Naive thymus-derived CD4-positive, alpha-beta T cell (primary cell): Measurements from ENCODE around the gene MAPK7. TPM values are rescaled to one million over a fixed set of nuclear protein-coding genes. Genes with fewer than 3 reads are reported as not detected.

Experiments used
- ATAC-seq: fragments of 150-1000 bp; cut with Tn5 transposase; 2 replicates; pipeline ENCODE4 v1.10.0; 2021; ENCODE audit warnings: mild to moderate bottlenecking, moderate library complexity
- CTCF ChIA-PET: fragments of 350-600 bp; sonication (Branson Sonifier 250); formaldehyde crosslinking; loops from one replicate; lab custom pipeline; 2021; ENCODE audit warnings: antibody characterized with exemption; lab: Charles Lee
- POLR2A ChIA-PET: fragments of 350-600 bp; sonication (Branson Sonifier 250); formaldehyde crosslinking; loops from one replicate; lab custom pipeline; 2021; ENCODE audit warnings: antibody characterized with exemption, inconsistent platforms; lab: Charles Lee
- DNase-seq, 9 donors: peaks; one replicate each; pipeline versions ENCODE4 v3.0.0 to v3.0.0-alpha.2; 2020 to 2022; ENCODE audit warnings: mixed read lengths in 1 of 9
- H3K27ac ChIP-seq: one replicate; pipeline ENCODE4 v1.7.0; 2013; ENCODE audit warnings: mild to moderate bottlenecking, low read depth, low read length, moderate library complexity
- H3K27me3 ChIP-seq, 2 donors: one replicate each; pipeline ENCODE4 v1.7.0; 2013; ENCODE audit warnings: low read length in 2 of 2, mild to moderate bottlenecking in 2 of 2, moderate library complexity in 2 of 2; ENCODE audit not compliant: control insufficient read depth in 2 of 2, insufficient read depth in 2 of 2
- H3K36me3 ChIP-seq, 3 experiments: 1 replicate in 2 of 3; 2 replicates in 1 of 3; pipeline ENCODE4 v1.7.0; 2013; ENCODE audit warnings: low read length in 3 of 3, mild to moderate bottlenecking in 3 of 3, moderate library complexity in 1 of 3; ENCODE audit not compliant: insufficient read depth in 3 of 3, control insufficient read depth in 2 of 3
- H3K4me1 ChIP-seq, 2 donors: one replicate each; pipeline ENCODE4 v1.7.0; 2013; ENCODE audit warnings: low read length in 2 of 2, mild to moderate bottlenecking in 2 of 2, moderate library complexity in 1 of 2; ENCODE audit not compliant: control insufficient read depth in 2 of 2, insufficient read depth in 2 of 2
- H3K4me3 ChIP-seq: 2 replicates; pipeline ENCODE4 v1.7.0; 2013; ENCODE audit warnings: mild to moderate bottlenecking, low read length
- H3K9me3 ChIP-seq, 3 experiments: 1 replicate in 2 of 3; 2 replicates in 1 of 3; pipeline ENCODE4 v1.7.0; 2013; ENCODE audit warnings: low read length in 3 of 3; ENCODE audit not compliant: control insufficient read depth in 2 of 3
- H3K27ac Mint-ChIP-seq, 9 donors: one replicate each; pipeline ENCODE4 v1.8.0; 2020 to 2022; ENCODE audit warnings: mixed read lengths in 9 of 9, mild to moderate bottlenecking in 8 of 9, moderate library complexity in 5 of 9, inconsistent platforms in 2 of 9
- H3K27me3 Mint-ChIP-seq, 5 donors: one replicate each; pipeline ENCODE4 v1.8.0; 2021 to 2022; ENCODE audit warnings: mixed read lengths in 5 of 5, mild to moderate bottlenecking in 1 of 5
- H3K36me3 Mint-ChIP-seq, 5 donors: one replicate each; pipeline ENCODE4 v1.8.0; 2020 to 2022; ENCODE audit warnings: mixed read lengths in 5 of 5, mild to moderate bottlenecking in 3 of 5, inconsistent platforms in 1 of 5
- H3K4me1 Mint-ChIP-seq, 7 donors: one replicate each; pipeline ENCODE4 v1.8.0; 2020 to 2022; ENCODE audit warnings: mixed read lengths in 7 of 7, mild to moderate bottlenecking in 3 of 7, inconsistent platforms in 1 of 7
- H3K4me3 Mint-ChIP-seq, 10 donors: one replicate each; pipeline ENCODE4 v1.8.0; 2020 to 2022; ENCODE audit warnings: mild to moderate bottlenecking in 10 of 10, mixed read lengths in 10 of 10, moderate library complexity in 6 of 10, inconsistent platforms in 2 of 10
- H3K9me3 Mint-ChIP-seq, 11 donors: one replicate each; pipeline ENCODE4 v1.8.0; 2020 to 2022; ENCODE audit warnings: mixed read lengths in 11 of 11, mild to moderate bottlenecking in 4 of 11, inconsistent platforms in 1 of 11, moderate library complexity in 1 of 11
- intact Hi-C, 2 donors: fragments of 100-400 bp; cut with micrococcal nuclease; formaldehyde crosslinking; loops; one replicate each; pipeline ENCODE4 v1.15.1; 2023
- polyA plus RNA-seq, 2 donors: library from polyadenylated mRNA; unstranded; fragments of 300-500 nt; fragmentation: Illumina TruSeq; gene quantifications; one replicate each; pipeline ENCODE4 v1.2.3, GENCODE V29; 2021
- total RNA-seq, 6 experiments: library from RNA in 5 of 6; stranded (reverse) in 5 of 6; gene quantifications; 1 replicate in 5 of 6; 2 replicates in 1 of 6; pipeline ENCODE4 v1.2.3 and lab custom pipeline; 2021 to 2026

Gene MAPK7
- total RNA-seq, result 10 to 100 TPM; 18.7 to 50.5 (median 28.2) TPM
- polyA plus RNA-seq, result 10 to 100 TPM in 1 of 2 donors, 1 to 10 TPM in 1; 4.3 to 12.9 TPM
- 10.4 reads per million, percentile 36 among the genes with 10 or more reads in this experiment for total RNA-seq (lab: John Stamatoyannopoulos, UW)

- ATAC-seq (no peak), DNase-seq (peak in 2 of 9 donors; percentile 13 to 20)
- no peaks in the 10 kb centered on the region for H3K9me3 ChIP-seq
- peaks cover 0 to 1% (median 0%) of the 10 kb centered on the region in 11 donors for H3K9me3 Mint-ChIP-seq
- H3K4me3 Mint-ChIP-seq, result peak within 1 kb of the TSS; percentile 83 to 100 (median 97)
- H3K4me3 ChIP-seq, result peak within 1 kb of the TSS; percentile 99
- peaks cover 6 to 29% (median 20%) of the 10 kb centered on the region in 7 donors for H3K4me1 Mint-ChIP-seq
- H3K27ac ChIP-seq, result peak within 1 kb of the TSS; percentile 81
- H3K36me3 ChIP-seq, result peaks cover 0 to 40% (median 0%) of the 10 kb centered on the region in 3 experiments
- H3K27ac Mint-ChIP-seq, result peak within 1 kb of the TSS; percentile 83 to 99 (median 97)
- H3K27me3 Mint-ChIP-seq, result no peaks in the 10 kb centered on the region
- ChIA-PET POLR2A (interaction anchor here (0.6 to 2.5 kb wide), 9 partner anchors 10 to 1063 kb away, joined by 3 to 26 read pairs (median 8); partner anchors contain the start of genes AKAP10, ALDH3A2 and B9D1), CTCF (interaction anchor here (1.0 to 2.1 kb wide), 5 partner anchors 10 to 134 kb away, joined by 3 to 29 read pairs (median 7); partner anchors contain the start of gene B9D1)
- H3K4me1 ChIP-seq, result peaks cover 0 to 6% of the 10 kb centered on the region in 2 donors
- intact Hi-C loops, result loop anchor here (1.0 to 10.0 kb wide), 14 partner anchors 16 to 1664 kb away; partner anchors contain the start of genes ALDH3A2 (in 2 of the 2), PRPSAP2 (in 2 of the 2), AKAP10 (in 1 of the 2) and ALKBH5 (in 1 of the 2)
- no peaks in the 10 kb centered on the region for H3K27me3 ChIP-seq
- H3K36me3 Mint-ChIP-seq, result peaks cover 0 to 29% (median 13%) of the 10 kb centered on the region in 5 donors
These were observed at the start of gene MAPK7 for GRCh38 chr17:19378416-19379360. MAPK7 (plus strand) TSS chr17:19378498; CDS start chr17:19378901, 403 bp downstream.

GRCh38 chr17:19329136-19329535 is 49.2 kb upstream of the MAPK7 start:
- CTCF ChIA-PET, result no interaction called here
- no peak overlapping the region for H3K4me3 Mint-ChIP-seq
- no peak for DNase-seq
- Histone ChIP-seq H3K36me3 (no peaks in the 10 kb centered on the region), H3K27ac (no peak overlapping the region), H3K4me3 (no peak overlapping the region), H3K9me3 (no peaks in the 10 kb centered on the region), H3K4me1 (no peaks in the 10 kb centered on the region), H3K27me3 (no peaks in the 10 kb centered on the region)
- ATAC-seq, result no peak
- intact Hi-C loops, result no loop called here
- H3K27me3 Mint-ChIP-seq, result peaks cover 0 to 5% (median 3%) of the 10 kb centered on the region in 5 donors
- POLR2A ChIA-PET, result interaction anchor here (0.9 kb wide), 1 partner anchor 9 kb away, joined by 3 read pairs; no protein-coding TSS in a partner anchor
- peaks cover 0 to 16% (median 3%) of the 10 kb centered on the region in 5 donors for H3K36me3 Mint-ChIP-seq
- peaks cover 0 to 20% (median 7%) of the 10 kb centered on the region in 11 donors for H3K9me3 Mint-ChIP-seq
- H3K4me1 Mint-ChIP-seq, result peaks cover 0 to 5% (median 0%) of the 10 kb centered on the region in 7 donors
- H3K27ac Mint-ChIP-seq, result no peak overlapping the region

GRCh38 chr17:19329839-19330238 is 48.5 kb upstream of the MAPK7 start:
- Histone ChIP-seq H3K36me3 (no peaks in the 10 kb centered on the region), H3K27me3 (no peaks in the 10 kb centered on the region), H3K4me1 (no peaks in the 10 kb centered on the region), H3K4me3 (no peak overlapping the region), H3K27ac (no peak overlapping the region), H3K9me3 (no peaks in the 10 kb centered on the region)
- no peak overlapping the region for H3K4me3 Mint-ChIP-seq
- intact Hi-C loops, result no loop called here
- CTCF ChIA-PET, result no interaction called here
- DNase-seq (no peak), ATAC-seq (no peak)
- peaks cover 0 to 5% (median 3%) of the 10 kb centered on the region in 5 donors for H3K27me3 Mint-ChIP-seq
- H3K4me1 Mint-ChIP-seq, result peaks cover 0 to 5% (median 0%) of the 10 kb centered on the region in 7 donors
- H3K27ac Mint-ChIP-seq, result peak overlapping the region in 1 of 9 donors; percentile 51
- POLR2A ChIA-PET, result interaction anchor here (0.9 kb wide), 1 partner anchor 8 kb away, joined by 3 read pairs; no protein-coding TSS in a partner anchor
- peaks cover 0 to 14% (median 7%) of the 10 kb centered on the region in 11 donors for H3K9me3 Mint-ChIP-seq
- peaks cover 0 to 13% (median 3%) of the 10 kb centered on the region in 5 donors for H3K36me3 Mint-ChIP-seq

GRCh38 chr17:19330271-19330670 is 48.0 kb upstream of the MAPK7 start:
- DNase-seq, result no peak
- ATAC-seq, result no peak
- Histone ChIP-seq H3K4me3 (no peak overlapping the region), H3K27me3 (no peaks in the 10 kb centered on the region), H3K36me3 (no peaks in the 10 kb centered on the region), H3K9me3 (no peaks in the 10 kb centered on the region), H3K27ac (no peak overlapping the region), H3K4me1 (no peaks in the 10 kb centered on the region)
- peaks cover 0 to 5% (median 0%) of the 10 kb centered on the region in 7 donors for H3K4me1 Mint-ChIP-seq
- H3K9me3 Mint-ChIP-seq, result peaks cover 0 to 10% (median 3%) of the 10 kb centered on the region in 11 donors
- H3K27me3 Mint-ChIP-seq, result peaks cover 0 to 6% (median 2%) of the 10 kb centered on the region in 5 donors
- H3K27ac Mint-ChIP-seq, result no peak overlapping the region
- peaks cover 0 to 8% (median 3%) of the 10 kb centered on the region in 5 donors for H3K36me3 Mint-ChIP-seq
- POLR2A ChIA-PET, result no interaction called here
- intact Hi-C loops, result no loop called here
- no peak overlapping the region for H3K4me3 Mint-ChIP-seq
- CTCF ChIA-PET, result no interaction called here

- Mint-ChIP-seq H3K4me3 (no peak overlapping the region), H3K27me3 (peaks cover 0 to 14% (median 2%) of the 10 kb centered on the region in 5 donors), H3K36me3 (peaks cover 0 to 3% (median 0%) of the 10 kb centered on the region in 5 donors), H3K4me1 (peaks cover 0 to 5% (median 0%) of the 10 kb centered on the region in 7 donors), H3K9me3 (peaks cover 0 to 3% (median under 1%) of the 10 kb centered on the region in 11 donors), H3K27ac (no peak overlapping the region)
- ChIA-PET CTCF (no interaction called here), POLR2A (no interaction called here)
- intact Hi-C loops, result no loop called here
- DNase-seq, result no peak
- Histone ChIP-seq H3K9me3 (no peaks in the 10 kb centered on the region), H3K27ac (no peak overlapping the region), H3K4me1 (no peaks in the 10 kb centered on the region), H3K4me3 (no peak overlapping the region), H3K27me3 (no peaks in the 10 kb centered on the region), H3K36me3 (no peaks in the 10 kb centered on the region)
- ATAC-seq, result no peak
These were observed 47.2 kb upstream of the MAPK7 start for GRCh38 chr17:19331134-19331533.

GRCh38 chr17:19331543-19332245 is 46.6 kb upstream of the MAPK7 start:
- CTCF ChIA-PET, result no interaction called here
- DNase-seq, result no peak

More at GRCh38 chr17:19331543-19332245, 46.6 kb upstream of the MAPK7 start:
- intact Hi-C loops, result no loop called here
- peaks cover 0 to 5% (median 0%) of the 10 kb centered on the region in 7 donors for H3K4me1 Mint-ChIP-seq
- H3K9me3 Mint-ChIP-seq, result peaks cover 0 to 2% (median 0%) of the 10 kb centered on the region in 11 donors
- Histone ChIP-seq H3K36me3 (no peaks in the 10 kb centered on the region), H3K27me3 (no peaks in the 10 kb centered on the region), H3K27ac (no peak overlapping the region), H3K4me3 (no peak overlapping the region), H3K4me1 (no peaks in the 10 kb centered on the region), H3K9me3 (no peaks in the 10 kb centered on the region)
- H3K27ac Mint-ChIP-seq, result peak overlapping the region in 1 of 9 donors; percentile 51
- peak overlapping the region in 1 of 10 donors; percentile 8 for H3K4me3 Mint-ChIP-seq
- peaks cover 0 to 3% (median 0%) of the 10 kb centered on the region in 5 donors for H3K36me3 Mint-ChIP-seq
- POLR2A ChIA-PET, result no interaction called here
- peaks cover 0 to 14% (median 2%) of the 10 kb centered on the region in 5 donors for H3K27me3 Mint-ChIP-seq
- ATAC-seq, result no peak
